ENCODE data around the gene SUPT6H. TPM values are rescaled to one million over a fixed set of nuclear protein-coding genes. Genes with fewer than 3 reads are reported as not detected.

Gene SUPT6H
- 48.8 and 50.8 TPM in 2 replicates for total RNA-seq
- 32.6 and 34.3 TPM in 2 replicates for polyA plus RNA-seq

GRCh38 chr17:28661635-28662526 lies at the start of gene SUPT6H, which contains the start of gene SDF2:
TSS of gene SUPT6H (plus strand) at chr17:28662205. CDS start at chr17:28673402, 11,197 bp downstream.
TSS of gene SDF2 (minus strand) at chr17:28661906. CDS start at chr17:28661876, 30 bp downstream.
- H3K4me1 ChIP-seq (ENCODE audit: insufficient read depth) = peaks cover 16% of the 10 kb centered on the region
- TF ChIP-seq EZH2phosphoT487 (IDR thresholded peaks at IDR 0.05; ENCODE audit: low read depth, severe bottlenecking, unreplicated experiment) (no peak), EZH2 (IDR thresholded peaks at IDR 0.05; ENCODE audit: borderline replicate concordance) (no peak), CTCF (IDR thresholded peaks at IDR 0.05; ENCODE audit: poor library complexity) (no peak)
- H3K9me3 ChIP-seq (ENCODE audit: low read depth) = no peaks in the 10 kb centered on the region
- H3K36me3 ChIP-seq (replicated peaks; ENCODE audit: insufficient read depth, low read depth) = no peaks in the 10 kb centered on the region
- peak within 1 kb of the TSS; percentile 94 for H3K4me2 ChIP-seq
- under 1% methylated on average over 65 of the region's 66 CpGs for WGBS (ENCODE audit: low lambda C conversion rate, missing lambda C conversion rate)
- H3K9me2 ChIP-seq (replicated peaks; ENCODE audit: insufficient read depth) = no peaks in the 10 kb centered on the region
- peaks cover 88% of the 10 kb centered on the region for H3K79me2 ChIP-seq
- H3K27ac ChIP-seq = peak within 1 kb of the TSS; percentile 95
- H4K20me1 ChIP-seq (ENCODE audit: insufficient read depth, poor library complexity, severe bottlenecking) = peaks cover 37% of the 10 kb centered on the region
- H3K27me3 ChIP-seq = no peaks in the 10 kb centered on the region
- peak; percentile 95 for DNase-seq (ENCODE audit: low spot score)
- peak within 1 kb of the TSS; percentile 43 for H2AFZ ChIP-seq
- H3K4me3 ChIP-seq = peak within 1 kb of the TSS; percentile 47

DNA sequence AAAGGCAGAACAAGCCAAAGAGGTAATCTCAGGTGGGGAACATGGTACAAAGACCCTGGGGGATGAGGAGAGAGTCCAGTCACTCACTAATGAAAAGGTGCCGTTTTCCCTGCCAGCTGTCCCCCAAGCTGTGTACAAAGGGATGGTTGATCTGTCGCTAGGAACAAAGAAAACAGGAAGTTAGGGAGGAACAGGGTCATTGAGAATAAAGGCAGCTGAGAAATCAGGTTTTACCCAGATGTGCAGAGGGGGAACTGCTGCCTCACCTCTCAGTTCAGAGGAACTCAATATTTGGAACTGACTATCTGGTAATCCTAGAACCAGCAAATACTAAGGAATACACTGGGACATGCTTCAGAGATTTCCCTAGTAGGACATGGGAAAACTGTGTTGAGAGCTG lies 49.5 kb upstream of the SUPT6H start:
- 90% methylated on average over 2 of the region's 2 CpGs for WGBS (ENCODE audit: low lambda C conversion rate, missing lambda C conversion rate)
- H3K27ac ChIP-seq = no peak overlapping the region

DNA sequence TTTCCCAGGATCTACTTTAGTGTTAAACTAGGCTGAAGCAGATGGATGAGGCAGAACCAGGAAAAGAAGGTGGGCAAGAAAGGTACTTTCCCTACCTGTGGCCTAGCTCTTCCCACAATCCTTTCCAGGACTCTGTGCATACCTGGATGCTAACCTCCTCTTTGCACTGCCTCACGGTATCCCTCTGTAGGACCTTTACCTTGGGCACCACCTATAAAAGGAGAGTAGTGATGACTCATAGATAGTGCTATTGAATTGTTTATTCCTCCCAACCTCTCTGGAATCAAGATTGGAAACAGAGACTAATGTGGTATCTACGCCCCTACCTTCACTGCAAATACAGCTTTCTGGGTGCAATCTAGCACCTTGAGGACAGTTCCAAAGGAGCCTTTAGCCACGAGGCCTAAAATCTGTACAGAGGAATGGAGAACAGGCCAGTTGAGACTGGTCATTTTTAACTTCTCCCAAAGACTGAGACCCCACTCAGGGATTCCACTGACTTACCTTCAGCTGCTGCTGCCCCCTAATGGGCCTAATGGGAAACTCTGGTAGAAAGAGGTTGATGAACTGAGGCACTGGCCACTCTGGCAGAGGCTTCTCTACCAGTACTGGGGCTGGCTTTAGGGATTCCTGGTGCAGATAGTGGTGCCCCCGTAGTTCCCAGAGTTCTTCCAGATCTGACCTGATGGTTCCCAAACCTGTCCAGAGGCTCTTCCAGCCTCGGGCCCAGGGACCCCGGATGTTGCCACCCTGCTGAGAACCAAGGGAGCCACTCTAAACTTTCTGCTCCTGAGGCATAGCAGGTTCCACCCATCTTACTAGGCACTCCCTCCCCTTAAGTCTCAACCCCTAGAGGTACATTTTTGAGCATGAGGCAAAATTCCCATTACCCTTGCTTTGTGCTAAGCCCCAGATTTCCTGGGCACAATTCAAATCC lies 48.8 kb upstream of the SUPT6H start:
- Histone ChIP-seq H3K27me3 (no peaks in the 10 kb centered on the region), H3K36me3 (replicated peaks; ENCODE audit: insufficient read depth, low read depth) (no peaks in the 10 kb centered on the region), H4K20me1 (ENCODE audit: insufficient read depth, poor library complexity, severe bottlenecking) (no peaks in the 10 kb centered on the region), H3K4me1 (ENCODE audit: insufficient read depth) (no peaks in the 10 kb centered on the region), H3K4me3 (no peak overlapping the region), H3K4me2 (no peak overlapping the region), H3K79me2 (no peaks in the 10 kb centered on the region), H3K27ac (no peak overlapping the region), H3K9me2 (replicated peaks; ENCODE audit: insufficient read depth) (no peaks in the 10 kb centered on the region), H3K9me3 (ENCODE audit: low read depth) (no peaks in the 10 kb centered on the region), H2AFZ (no peak overlapping the region)
- DNase-seq (ENCODE audit: low spot score) = peak; percentile 65
- TF ChIP-seq EZH2phosphoT487 (IDR thresholded peaks at IDR 0.05; ENCODE audit: low read depth, severe bottlenecking, unreplicated experiment) = no peak
- peak; percentile 67 for TF ChIP-seq CTCF (IDR thresholded peaks at IDR 0.05; ENCODE audit: poor library complexity)
- WGBS (ENCODE audit: low lambda C conversion rate, missing lambda C conversion rate) = 77% methylated on average over 6 of the region's 6 CpGs

More for the DNA sequence above, 49.5 kb upstream of the SUPT6H start:
- Histone ChIP-seq H4K20me1 (ENCODE audit: insufficient read depth, poor library complexity, severe bottlenecking) (no peaks in the 10 kb centered on the region), H3K4me2 (no peak overlapping the region), H3K9me2 (replicated peaks; ENCODE audit: insufficient read depth) (no peaks in the 10 kb centered on the region), H3K9me3 (ENCODE audit: low read depth) (no peaks in the 10 kb centered on the region), H3K4me1 (ENCODE audit: insufficient read depth) (no peaks in the 10 kb centered on the region), H3K36me3 (replicated peaks; ENCODE audit: insufficient read depth, low read depth) (no peaks in the 10 kb centered on the region), H3K27me3 (no peaks in the 10 kb centered on the region), H3K79me2 (no peaks in the 10 kb centered on the region), H3K4me3 (no peak overlapping the region), H2AFZ (no peak overlapping the region)
- TF ChIP-seq EZH2phosphoT487 (IDR thresholded peaks at IDR 0.05; ENCODE audit: low read depth, severe bottlenecking, unreplicated experiment) (no peak), CTCF (IDR thresholded peaks at IDR 0.05; ENCODE audit: poor library complexity) (no peak), EZH2 (IDR thresholded peaks at IDR 0.05; ENCODE audit: borderline replicate concordance) (no peak)
- DNase-seq (ENCODE audit: low spot score) = no peak

All from hepatocyte (in vitro differentiated cells).